ENCODE results near the gene PBRM1. TPM values are rescaled to one million over a fixed set of nuclear protein-coding genes. Genes with fewer than 3 reads are reported as not detected.

PBRM1 gene
- total and polyA plus RNA-seq, 2 of the 8 experiments (the other 6 are each of a cell fraction or from before 2014, with no cell fraction given) = 19.3 to 65.8 TPM

GRCh38 chr3:52532838-52533622 is 152.7 kb downstream of the PBRM1 start:
- Histone ChIP-seq H3K79me1 (ENCODE audit: low read depth, low read length) (peaks cover 40% of the 10 kb centered on the region), H3K4me3 (ENCODE audit: extremely low read depth in 1 of 4, insufficient read depth in 2 of 4, low read depth in 3 of 4, low read length in 4 of 4) (peak overlapping the region; percentile 61 to 84 (median 66)), H4K8ac (ENCODE audit: extremely low read depth, insufficient read depth, low read length) (peak overlapping the region; percentile 25), H2BK15ac (ENCODE audit: low read length) (no peak overlapping the region), H2BK12ac (ENCODE audit: low read depth, low read length) (no peak overlapping the region), H3K14ac (ENCODE audit: insufficient read length) (no peak overlapping the region), H3K9me3 (ENCODE audit: insufficient read depth in 2 of 2, low read depth in 1 of 2, low read length in 1 of 2) (no peaks in the 10 kb centered on the region), H3K36me3 (ENCODE audit: control insufficient read depth in 2 of 4, insufficient read depth in 4 of 4, low read length in 3 of 4) (peaks cover 9 to 19% (median 13%) of the 10 kb centered on the region in 4 experiments), H2BK120ac (replicated peaks; ENCODE audit: low read depth, low read length) (no peak overlapping the region), H2AFZ (ENCODE audit: low read length) (no peak overlapping the region), H2BK20ac (ENCODE audit: low read length) (no peak overlapping the region), H3K9ac (replicated peaks in 1 of 4; ENCODE audit: extremely low read depth in 1 of 4, low read depth in 3 of 4, low read length in 3 of 4) (peak overlapping the region; percentile 33 to 91 (median 68); a peak in 6 of 7 replicates), H2AK5ac (ENCODE audit: low read depth, low read length) (no peak overlapping the region), H3K56ac (replicated peaks; ENCODE audit: insufficient read length, low read depth, low read length) (peak overlapping the region; percentile 67), H4K20me1 (replicated peaks in 1 of 2; ENCODE audit: control insufficient read depth in 1 of 2, insufficient read depth in 2 of 2, low read length in 2 of 2) (peaks cover 12 to 32% of the 10 kb centered on the region in 2 experiments), H3K27ac (ENCODE audit: low read depth, low read length) (0 out of 2 replicates have a peak overlapping the region, but pooled peaks have one; percentile 22), H3K23ac (ENCODE audit: insufficient read length) (no peak overlapping the region), H3K18ac (ENCODE audit: extremely low read depth, low read length) (no peak overlapping the region; the same call in none of the 2 replicates), H3K79me2 (ENCODE audit: control insufficient read depth in 1 of 2, insufficient read depth in 2 of 2, low read length in 2 of 2) (peaks cover 7 to 50% of the 10 kb centered on the region in 2 experiments), H3K27me3 (replicated peaks in 1 of 4; ENCODE audit: control insufficient read depth in 3 of 4, extremely low read depth in 1 of 4, insufficient read depth in 3 of 4, low read length in 3 of 4) (no peaks in the 10 kb centered on the region), H3K4me1 (replicated peaks in 1 of 4; ENCODE audit: control insufficient read depth in 3 of 4, insufficient read depth in 4 of 4, low read length in 3 of 4) (peaks cover 5 to 31% (median 18%) of the 10 kb centered on the region in 4 experiments), H3K4ac (replicated peaks; ENCODE audit: insufficient read length, low read depth, low read length) (peak overlapping the region; percentile 19), H3K4me2 (ENCODE audit: insufficient read depth in 1 of 2, low read depth in 2 of 2, low read length in 2 of 2) (peak overlapping the region; percentile 89), H4K91ac (replicated peaks; ENCODE audit: insufficient read length, low read length) (peak overlapping the region; percentile 90), H3K23me2 (ENCODE audit: low read depth, low read length) (peaks cover 26% of the 10 kb centered on the region), H4K5ac (ENCODE audit: insufficient read length, low read depth, low read length) (peak overlapping the region; percentile 63), H2BK5ac (ENCODE audit: low read depth, low read length) (peak overlapping the region; percentile 52; the same call in 1 of the 2 replicates)
- CTCF ChIA-PET (ENCODE audit: partially characterized antibody) = interaction anchor here (1.0 kb wide), 1 partner anchor 28 kb away, joined by 3 read pairs; no protein-coding TSS in a partner anchor
- FAIRE-seq (no peak), DNase-seq (ENCODE audit: low read depth in 1 of 2, low spot score in 2 of 2) (peak in 1 of 2 experiments; percentile 72)
- WGBS, 2 experiments (ENCODE audit: extremely low coverage in 1 of 2, insufficient coverage in 1 of 2, insufficient read length in 1 of 2, insufficient replicate concordance in 2 of 2, low coverage in 1 of 2, low lambda C conversion rate in 2 of 2, missing lambda C conversion rate in 1 of 2) = 1% methylated on average over 42 of the region's 78 CpGs; no CpG with 5 or more reads in 1 of the 2 experiments
- POLR2A ChIA-PET (ENCODE audit: partially characterized antibody) = interaction anchor here (0.8 to 3.0 kb wide), 8 partner anchors 9 to 159 kb away, joined by 3 to 25 read pairs (median 4); no protein-coding TSS in a partner anchor
- TF ChIP-seq NANOG (IDR thresholded peaks at IDR 0.05; ENCODE audit: insufficient read depth, low read depth, low read length, poor library complexity, severe bottlenecking) (no peak), CTBP2 (IDR thresholded peaks at IDR 0.05; ENCODE audit: borderline replicate concordance, insufficient read depth, insufficient read length, low read length) (no peak), BACH1 (IDR thresholded peaks at IDR 0.05; ENCODE audit: low read length) (no peak), BRCA1 (IDR thresholded peaks at IDR 0.05; ENCODE audit: low read depth, low read length) (no peak), KDM5A (IDR thresholded peaks at IDR 0.05; ENCODE audit: low read length) (no peak), KDM4A (IDR thresholded peaks at IDR 0.05; ENCODE audit: low read depth, low read length, severe bottlenecking) (peak; percentile 61), GABPA (IDR thresholded peaks at IDR 0.05; ENCODE audit: borderline replicate concordance, insufficient read depth, low read length) (no peak), EGR1 (IDR thresholded peaks at IDR 0.05; ENCODE audit: borderline replicate concordance, low read depth, low read length) (no peak), POU5F1 (IDR thresholded peaks at IDR 0.05; ENCODE audit: low read depth, low read length) (no peak), SP2 (IDR thresholded peaks at IDR 0.05; ENCODE audit: low read length) (no peak)
- TF ChIP-seq, protein P1, sequence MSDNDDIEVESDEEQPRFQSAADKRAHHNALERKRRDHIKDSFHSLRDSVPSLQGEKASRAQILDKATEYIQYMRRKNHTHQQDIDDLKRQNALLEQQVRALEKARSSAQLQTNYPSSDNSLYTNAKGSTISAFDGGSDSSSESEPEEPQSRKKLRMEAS (IDR thresholded peaks at IDR 0.05) = no peak; the same call in 1 of the 2 replicates

Data from H1 (cell line).